HG03520 (cell line): ENCODE measurements around the gene PRKN.
"Not testable (repeated sequence)": the region's sequence is repeated elsewhere in the genome, so short reads cannot be mapped to it uniquely, and the experiment has no call there.

Source experiments
- ATAC-seq: cut with Tn5 transposase; IDR thresholded peaks from one replicate; pipeline ENCODE4 v1.9.1; 2021; ENCODE audit warnings: mild to moderate bottlenecking, moderate library complexity; ENCODE audit not compliant: unreplicated experiment

PRKN gene

DNA sequence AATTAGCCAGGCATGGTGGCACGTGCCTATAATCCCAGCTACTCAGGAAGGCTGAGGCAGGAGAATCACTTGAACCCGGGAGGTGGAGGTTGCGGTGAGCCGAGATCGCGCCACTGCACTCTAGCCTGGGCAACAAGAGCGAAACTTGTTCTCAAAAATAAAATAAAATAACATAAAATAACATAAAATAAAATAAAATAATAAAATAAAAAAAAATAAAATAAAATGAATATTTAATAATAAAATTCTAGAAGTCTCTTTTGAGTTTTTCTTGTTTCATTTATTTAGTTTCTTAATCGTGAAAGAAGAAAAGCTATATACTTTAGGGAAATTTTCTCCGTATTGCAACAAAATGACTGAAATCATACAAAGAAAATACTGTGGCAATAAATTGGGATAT is 841.0 kb downstream of the PRKN start:
- ATAC-seq, result not testable (repeated sequence)

DNA sequence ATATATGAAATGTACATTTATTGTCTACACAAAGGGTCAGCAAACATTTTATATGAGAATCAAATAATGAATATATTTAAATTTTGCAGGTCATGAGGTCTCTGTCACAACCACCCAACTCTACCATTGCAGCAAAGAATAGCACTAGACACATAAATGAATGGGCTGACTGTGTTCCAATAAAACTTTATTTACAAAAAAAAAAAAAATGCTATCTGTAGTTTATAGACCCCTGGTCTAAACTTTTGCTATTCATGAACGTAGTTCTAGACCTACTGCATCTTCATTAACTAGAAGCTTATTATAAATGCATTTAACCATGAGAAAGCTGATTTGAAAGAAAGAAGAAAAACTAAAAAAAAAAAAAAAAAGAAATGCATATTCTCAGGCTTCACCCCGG is 842.8 kb downstream of the PRKN start:
- no peak for ATAC-seq

DNA sequence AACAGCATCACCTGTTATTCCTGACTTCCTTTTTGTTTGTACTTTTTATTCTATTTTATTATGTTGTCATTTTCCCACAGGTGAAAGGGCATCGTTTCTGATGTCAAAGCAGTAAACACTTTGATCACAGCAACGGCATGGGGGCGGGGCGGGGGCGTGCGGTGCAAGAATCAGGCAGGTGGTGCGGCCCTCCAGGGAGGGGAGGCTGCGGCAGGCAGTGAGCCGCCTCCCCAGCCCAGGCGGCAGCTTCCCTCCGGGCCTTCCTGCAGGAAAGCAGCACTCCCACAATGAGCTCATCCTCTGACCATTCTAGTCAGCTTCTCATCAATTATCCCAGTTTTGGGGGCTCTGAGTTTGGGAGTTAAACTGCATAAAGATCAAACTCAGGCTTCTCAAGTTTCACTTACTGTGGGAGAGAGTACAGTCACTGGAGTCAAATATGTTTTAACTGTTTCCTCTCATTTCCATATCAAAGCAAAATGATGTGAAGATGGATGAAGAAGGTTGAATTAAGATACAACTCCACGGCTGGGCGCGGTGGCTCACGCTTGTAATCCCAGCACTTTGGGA is 845.3 kb downstream of the PRKN start:
- ATAC-seq, result no peak

DNA sequence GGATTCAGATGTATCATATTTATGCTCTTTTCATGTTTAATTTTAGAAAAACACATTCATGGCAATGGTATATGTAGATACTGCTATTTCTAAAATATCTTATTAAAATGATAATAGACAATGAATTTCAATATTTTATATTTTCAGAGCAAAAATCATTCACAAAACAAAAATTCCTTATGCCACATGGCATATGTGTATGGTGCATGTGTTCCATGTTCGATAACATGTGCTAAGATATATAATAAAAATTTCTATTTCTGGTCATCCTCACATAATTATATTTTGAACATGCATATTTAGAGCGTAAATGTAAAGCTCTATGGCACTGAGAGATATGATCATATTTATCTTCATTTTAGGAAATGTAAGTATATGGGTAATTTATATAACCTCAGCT is 847.5 kb downstream of the PRKN start:
- no peak for ATAC-seq

DNA sequence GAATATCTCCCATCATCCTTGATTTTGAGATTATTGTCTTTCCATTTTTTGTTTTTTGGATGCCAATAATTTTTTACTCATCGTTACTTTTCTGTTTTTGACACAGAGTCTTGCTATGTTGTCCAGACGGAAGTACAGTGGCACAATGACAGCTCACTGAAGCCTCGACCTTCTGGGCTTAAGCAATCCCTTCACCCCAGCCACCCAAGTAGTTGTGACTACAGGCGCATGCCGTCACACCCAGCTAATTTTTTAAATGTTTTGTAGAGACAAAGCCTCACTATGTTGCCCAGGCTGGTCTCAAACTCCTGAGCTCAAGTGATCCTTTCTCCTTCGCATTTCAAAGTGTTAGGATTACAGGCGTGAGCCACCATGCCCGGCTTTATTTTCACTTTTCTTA is 851.3 kb downstream of the PRKN start:
- no peak for ATAC-seq

DNA sequence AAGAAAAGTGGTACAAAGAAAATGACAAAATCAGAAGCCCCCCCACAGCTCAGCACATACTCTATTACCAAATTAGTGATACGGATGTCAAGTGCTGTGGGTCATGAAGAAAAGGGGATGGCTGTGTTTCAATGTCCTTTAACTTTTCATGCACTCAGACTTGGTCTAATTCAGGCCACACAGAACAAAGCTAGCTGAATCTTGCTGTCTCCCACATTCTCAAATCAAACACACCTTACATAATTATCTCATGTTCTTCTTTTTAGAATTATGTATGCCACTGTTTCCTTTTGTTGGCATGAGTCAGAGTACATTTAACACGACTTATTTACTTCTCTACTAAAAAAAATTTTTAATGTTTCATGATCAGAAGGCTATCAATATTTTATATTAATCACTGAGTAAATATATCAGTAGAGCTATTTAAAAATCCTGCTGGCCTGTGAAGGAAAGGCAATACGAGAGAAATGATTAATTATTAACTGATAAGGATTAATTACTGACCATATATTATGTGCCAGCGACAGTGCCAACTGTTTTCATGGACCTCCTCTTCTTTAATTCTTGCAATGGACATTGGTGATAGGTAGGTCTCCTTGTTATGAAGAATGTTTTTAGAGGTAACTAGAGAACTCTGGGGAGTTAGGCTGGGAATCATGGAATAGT is 857.2 kb downstream of the PRKN start:
- no peak for ATAC-seq

DNA sequence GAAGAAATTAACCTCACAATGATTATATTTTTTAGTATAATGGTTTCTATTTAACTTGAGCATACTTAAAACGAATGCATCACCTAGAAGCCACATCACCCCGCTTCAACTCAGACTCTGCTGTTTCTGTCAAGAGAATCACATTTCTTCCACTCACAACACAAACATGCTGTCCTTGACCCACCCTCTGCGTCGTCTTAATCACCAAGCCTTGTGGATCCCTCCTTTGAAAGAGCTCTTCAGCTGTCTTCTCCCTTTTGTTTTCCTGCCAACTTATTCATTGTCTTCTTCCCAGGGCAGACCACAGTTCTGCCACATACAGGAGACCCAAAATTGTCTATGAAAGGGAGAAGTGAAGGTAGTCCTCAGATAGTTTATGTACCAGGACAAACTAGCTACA is 858.1 kb downstream of the PRKN start:
- no peak for ATAC-seq

DNA sequence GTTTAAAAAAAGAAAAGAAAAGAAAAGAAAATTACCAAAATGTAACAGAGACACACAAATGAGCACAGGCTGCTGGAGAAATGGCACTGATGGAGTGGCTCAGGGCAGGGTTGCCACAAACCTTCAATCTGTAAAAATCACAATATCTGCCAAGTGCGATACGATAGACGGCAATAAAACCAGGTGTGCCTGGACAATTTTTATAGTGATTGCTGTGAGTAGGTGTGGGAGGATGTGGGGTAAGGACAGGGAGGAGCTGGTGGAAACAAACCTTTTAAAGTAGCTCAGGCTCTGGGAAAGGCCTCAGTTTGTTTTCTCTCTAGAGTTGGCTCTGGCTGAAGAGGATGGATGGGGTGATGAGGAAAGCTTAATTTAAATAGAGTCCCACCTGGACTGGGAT is 861.0 kb downstream of the PRKN start:
- ATAC-seq, result no peak

DNA sequence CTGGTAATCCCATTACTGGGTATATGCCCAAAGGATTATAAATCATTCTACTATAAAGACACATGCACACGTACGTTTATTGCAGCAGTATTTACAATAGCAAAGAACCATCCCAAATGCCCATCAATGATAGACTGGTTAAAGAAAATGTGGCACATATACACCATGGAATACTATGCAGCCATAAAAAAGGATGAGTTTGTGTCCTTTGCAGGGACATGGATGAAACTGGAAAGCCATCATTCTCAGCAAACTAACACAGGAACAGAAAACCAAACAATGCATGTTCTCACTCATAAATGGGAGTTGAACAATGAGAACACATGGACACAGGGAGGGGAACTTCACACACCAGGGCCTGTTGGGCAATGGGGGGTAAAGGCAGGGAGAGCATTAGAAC is 866.5 kb downstream of the PRKN start:
- not testable (repeated sequence) for ATAC-seq

DNA sequence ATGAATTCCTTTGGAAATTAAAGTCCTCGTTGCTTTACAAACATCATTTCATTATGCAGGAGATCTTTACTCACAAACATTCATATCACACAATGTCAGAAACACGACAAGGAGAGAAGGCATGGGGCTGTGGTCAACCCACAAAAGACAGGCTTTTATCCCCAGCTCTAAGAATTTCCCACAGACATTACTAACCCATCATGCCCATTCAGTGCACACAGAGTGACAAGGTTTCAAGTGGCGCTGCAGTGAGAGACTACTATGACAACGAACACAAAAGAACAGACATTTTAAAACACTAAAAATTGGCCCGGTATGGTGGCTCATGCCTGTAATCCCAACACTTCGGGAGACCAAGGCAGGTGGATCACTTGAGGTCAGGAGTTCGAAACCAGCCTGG is 873.9 kb downstream of the PRKN start:
- ATAC-seq, result no peak

DNA sequence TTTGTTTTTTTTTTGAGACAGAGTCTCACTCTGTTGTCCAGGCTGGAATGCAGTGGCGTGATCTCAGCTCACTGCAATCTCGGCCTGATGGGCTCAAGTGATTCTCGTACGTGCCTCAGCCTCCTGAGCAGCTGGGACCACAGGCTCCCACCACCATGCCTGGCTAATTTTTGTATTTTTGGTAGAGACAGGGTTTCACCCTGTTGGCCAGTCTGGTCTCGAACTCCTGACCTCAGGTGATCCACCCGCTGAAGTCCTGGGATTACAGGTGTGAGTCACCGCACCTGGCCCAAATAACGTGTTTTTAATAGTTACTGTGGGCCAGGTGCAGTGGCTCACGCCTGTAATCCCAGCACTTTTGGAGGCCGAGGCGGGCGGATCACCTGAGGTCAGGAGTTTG is 876.1 kb downstream of the PRKN start:
- ATAC-seq, result not testable (repeated sequence)

DNA sequence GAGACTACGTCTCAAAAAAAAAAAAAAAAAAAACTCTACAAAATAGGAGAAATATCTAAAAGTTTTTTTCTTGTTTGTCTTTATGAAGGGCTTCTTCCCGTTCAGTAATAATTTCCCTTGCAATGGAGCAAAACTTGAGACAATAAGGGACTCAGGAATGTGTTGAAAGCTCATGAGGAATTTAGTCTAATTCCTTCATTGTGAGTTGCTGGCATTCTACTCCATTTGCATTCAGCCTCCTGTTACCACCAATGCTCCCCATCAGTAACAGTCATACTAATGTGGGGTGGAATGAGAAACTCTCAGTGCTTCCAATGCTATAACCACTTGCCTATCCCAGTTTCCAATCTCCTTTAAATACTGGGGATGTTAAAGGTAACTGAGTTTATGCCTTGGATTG is 877.0 kb downstream of the PRKN start:
- ATAC-seq, result no peak

DNA sequence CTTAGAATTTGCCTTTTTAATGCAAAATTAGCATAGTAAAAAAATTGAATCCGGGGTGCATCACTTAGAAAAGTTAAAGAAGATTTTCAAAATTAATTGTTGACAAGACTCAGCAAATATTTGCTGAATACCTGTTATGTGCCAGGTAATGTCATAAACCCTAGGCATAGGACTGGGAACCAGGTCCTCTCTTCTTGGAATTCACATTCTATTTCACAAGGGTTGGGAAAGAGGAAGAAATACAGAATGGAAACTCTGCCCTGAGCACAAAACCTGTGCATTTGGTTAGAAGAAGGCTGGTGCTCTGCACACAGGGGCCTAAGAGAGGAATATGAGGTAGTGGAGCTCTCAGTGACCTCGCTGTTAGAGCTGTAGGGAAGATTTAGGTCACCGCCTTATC is 879.9 kb downstream of the PRKN start:
- ATAC-seq, result no peak

DNA sequence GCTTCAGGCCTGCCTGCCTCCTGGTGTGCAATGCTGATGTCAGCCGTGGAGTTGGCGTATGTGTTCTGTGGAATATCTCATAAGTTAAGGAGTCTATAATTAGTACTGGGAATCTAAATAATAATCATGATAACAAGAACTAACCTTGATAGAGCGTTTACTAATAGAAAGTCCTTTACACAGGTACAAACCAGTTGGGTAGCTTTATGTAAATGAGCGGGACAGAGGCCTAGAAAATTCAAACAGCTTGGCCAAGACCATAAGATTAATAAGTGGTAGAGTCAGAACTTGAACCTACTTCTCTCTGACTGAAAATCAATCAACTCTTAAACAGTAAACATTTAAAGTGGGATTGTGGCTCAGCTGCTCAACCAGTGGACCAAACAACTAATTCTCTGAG is 882.8 kb downstream of the PRKN start:
- ATAC-seq, result no peak

DNA sequence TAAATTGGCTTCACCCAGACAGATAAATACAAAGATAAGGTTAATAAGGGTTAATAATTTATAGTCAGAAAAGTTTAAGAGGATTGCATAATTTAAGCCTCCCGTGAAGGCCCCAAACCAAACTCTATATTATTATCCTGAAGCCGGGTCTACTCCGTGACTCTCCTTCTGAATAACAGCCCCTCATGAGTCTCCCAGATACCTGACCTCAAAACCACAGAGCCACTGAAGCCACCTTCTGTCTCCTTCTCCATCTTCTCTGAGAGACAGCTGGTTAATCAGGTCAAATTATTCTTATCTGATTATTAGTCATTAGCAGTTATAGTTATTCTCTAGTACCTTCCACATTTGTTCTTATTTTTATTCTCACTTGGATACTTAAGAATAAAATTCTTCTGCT is 884.5 kb downstream of the PRKN start:
- no peak for ATAC-seq

DNA sequence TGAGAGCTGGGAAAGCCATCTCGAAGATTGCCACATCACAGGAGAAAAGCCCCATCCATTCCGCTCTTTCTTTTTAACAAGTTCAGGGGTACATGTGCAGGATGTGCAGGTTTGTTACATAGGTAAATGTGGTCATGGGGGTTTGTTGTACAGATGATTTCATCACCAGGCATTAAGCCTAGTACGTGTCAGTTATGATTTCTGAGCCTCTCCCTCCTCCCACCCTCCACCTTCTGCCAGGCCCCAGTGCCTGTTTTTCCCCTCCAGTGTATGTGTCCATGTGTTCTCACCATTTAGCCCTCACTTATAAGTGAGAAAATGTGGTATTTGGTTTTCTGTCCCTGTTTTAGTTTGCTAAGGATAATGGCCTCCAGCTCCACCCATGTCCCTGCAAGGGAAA is 887.2 kb downstream of the PRKN start:
- no peak for ATAC-seq

DNA sequence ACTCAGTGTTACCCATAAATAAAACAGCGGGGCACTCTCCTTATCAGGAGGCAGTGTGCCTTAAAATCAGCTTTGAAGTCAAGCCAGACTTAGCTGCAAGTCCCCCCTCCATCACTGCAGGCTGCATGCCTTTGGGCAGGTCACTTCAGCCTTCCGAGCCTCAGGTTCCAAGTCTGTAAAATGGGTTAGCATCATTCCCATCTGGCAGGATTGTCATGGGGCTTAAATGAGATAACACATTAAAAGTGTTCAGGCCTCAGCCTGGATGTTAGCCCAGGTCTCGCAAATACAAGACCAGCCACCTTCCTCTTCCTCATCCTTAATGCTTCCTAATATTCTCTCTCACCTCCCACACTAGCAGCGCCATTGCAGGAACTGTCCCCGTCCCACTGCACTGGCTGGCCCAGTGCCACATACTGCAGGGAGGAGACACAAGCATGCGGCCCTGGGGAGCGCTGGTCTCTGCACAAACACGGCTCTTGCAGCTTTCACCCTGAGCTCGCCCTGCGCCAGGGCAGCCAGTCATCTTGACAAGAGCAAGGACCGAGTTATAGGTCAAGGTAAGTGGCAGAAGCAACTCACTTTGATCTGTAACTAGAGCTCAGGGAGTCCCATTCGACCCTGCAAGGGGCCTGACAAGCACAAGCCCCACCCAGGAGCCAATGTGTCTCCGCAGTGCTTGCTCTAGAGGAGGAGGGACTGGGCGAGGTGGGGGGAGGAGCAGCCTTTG is 889.1 kb downstream of the PRKN start:
- ATAC-seq, result no peak

DNA sequence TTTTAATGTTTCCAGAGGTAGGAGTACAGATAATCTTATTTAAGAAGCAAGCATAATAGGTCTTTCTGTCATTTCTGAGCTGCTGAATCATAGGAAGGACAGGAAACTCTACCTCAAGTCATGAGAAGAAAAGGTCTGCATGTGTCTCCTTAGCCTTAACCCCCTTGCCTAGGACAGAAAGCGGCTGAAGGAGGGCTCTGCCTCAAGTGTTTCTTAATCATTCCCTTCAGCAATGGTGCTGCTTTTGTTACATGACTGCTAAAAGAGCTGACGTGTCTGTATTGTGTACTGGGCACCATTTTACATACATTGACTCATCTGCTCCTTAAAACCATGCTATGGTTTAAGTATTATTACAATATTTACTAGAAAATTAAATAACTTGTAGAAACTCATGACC is 889.7 kb downstream of the PRKN start:
- ATAC-seq, result no peak

DNA sequence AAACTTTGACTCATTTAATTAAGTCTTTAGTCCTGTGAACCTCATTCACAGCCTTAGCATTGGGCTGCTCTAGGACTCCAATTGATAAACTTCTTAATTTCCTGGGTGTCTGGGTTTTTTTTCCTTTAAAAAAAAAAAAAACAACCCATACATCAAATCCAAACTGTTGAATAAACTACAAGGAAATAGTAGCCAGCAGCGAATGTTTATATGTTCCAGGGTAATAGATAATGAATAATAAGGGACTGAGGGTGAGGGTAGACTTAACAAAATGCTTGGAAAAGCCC is 890.2 kb downstream of the PRKN start:
- ATAC-seq, result no peak

DNA sequence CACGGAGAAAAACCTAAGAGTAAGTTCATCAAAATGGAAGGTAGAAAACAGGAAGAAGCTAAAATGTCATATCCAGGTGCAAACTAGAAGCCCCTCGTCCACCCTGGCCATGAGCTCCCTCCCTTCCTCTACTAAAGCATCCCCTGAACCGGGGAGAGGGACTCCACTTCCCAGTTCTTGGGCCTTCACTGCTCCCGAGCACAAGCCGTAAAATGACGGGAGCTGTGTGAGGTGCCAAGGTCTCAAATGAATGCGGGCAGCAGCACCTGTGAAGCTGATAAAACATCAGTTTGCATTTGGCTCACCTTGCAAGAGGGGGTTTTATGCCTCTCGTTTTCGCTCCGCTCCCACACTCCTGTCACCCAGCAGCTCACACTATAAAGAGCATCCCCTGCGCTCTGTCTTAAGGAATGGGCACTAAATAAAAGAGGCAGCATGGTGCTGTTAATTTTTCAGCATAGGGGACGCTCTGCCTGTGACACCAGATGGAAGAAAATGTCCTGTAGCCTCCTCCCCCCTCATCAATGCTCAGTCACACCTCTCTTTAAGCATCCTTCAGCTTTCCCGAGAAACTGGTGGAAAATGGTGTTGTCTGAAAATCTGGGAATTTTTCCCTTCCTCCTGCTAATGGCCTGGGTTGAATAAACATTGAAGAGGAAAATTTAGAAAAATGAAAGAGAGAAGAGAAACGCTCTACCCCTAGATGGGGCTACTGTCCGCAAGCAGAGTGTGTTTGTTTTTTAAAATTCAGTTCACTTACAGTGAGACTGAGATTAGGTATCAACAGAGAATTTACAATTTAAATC is 890.7 kb downstream of the PRKN start:
- no peak for ATAC-seq

DNA sequence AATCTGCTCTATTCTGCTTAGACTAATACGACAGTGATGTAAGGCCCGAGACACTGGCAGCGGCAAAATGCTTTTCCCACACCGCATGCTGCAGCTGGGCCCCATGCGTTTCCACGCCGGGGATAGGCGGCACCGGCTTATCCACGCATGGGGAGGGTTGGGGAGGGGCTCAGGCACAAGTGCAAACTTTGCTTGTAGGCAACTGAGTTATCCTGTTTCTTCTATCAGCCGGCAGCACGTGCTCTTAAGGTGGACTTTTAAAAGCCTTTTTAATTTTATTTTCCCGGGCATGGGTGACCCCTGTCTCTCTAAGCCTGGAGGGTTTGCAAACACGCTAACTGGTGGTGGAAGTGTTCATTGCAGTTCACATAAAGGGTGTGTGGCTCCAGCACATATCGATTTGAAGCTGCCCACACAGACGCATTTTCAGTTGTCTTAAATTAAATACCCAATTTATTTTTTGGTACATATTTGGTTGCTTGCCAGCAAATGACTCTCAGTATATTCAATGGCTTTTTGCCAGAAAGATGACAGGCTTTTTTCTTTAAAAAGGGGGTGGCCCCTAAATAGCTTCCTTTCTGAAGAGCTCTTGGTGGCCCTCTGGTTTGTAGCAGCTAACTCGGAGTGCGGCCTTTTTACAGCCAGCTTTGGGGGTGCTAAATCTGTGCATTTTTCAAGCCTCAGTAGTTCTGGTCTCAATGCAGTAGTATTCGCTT is 891.9 kb downstream of the PRKN start:
- ATAC-seq, result no peak
